Cardiac muscle cell (in vitro differentiated cells and primary cell): ENCODE results near the gene PTH2. TPM values are rescaled to one million over a fixed set of nuclear protein-coding genes. Genes with fewer than 3 reads are reported as not detected.

ENCODE experiments used
- DNase-seq, 2 donors: peaks; one replicate each; pipeline versions ENCODE4 v3.0.0 to v3.0.0-alpha.2; 2010 to 2017; ENCODE audit warnings: low read depth in 1 of 2, low spot score in 1 of 2
- H3K27ac ChIP-seq: fragments of 200-600 bp; sonication (generic); 2 replicates; pipeline ENCODE4 v1.5.1; 2016
- H3K27me3 ChIP-seq: fragments of 200-600 bp; sonication (generic); 2 replicates; pipeline ENCODE4 v1.6.0; 2016; ENCODE audit warnings: control low read depth
- H3K36me3 ChIP-seq: fragments of 200-600 bp; sonication (generic); 2 replicates; pipeline ENCODE4 v1.5.1; 2016; ENCODE audit warnings: control low read depth
- H3K4me1 ChIP-seq: fragments of 200-600 bp; sonication (generic); 2 replicates; pipeline ENCODE4 v1.8.1; 2017; ENCODE audit warnings: low read depth, mild to moderate bottlenecking, mixed run types
- H3K4me3 ChIP-seq: fragments of 200-600 bp; sonication (generic); 2 replicates; pipeline ENCODE4 v1.5.1; 2016; ENCODE audit warnings: mild to moderate bottlenecking
- H3K9me3 ChIP-seq: fragments of 200-600 bp; sonication (generic); 2 replicates; pipeline ENCODE4 v1.5.1; 2017; ENCODE audit warnings: low read depth, mild to moderate bottlenecking, control low read depth
- CTCF ChIP-seq: IDR thresholded peaks from 2 replicates; pipeline ENCODE4 v1.5.1; 2012; ENCODE audit warnings: low read depth, mild to moderate bottlenecking, low read length
- polyA plus RNA-seq: library from polyadenylated mRNA; unstranded; fragments of >200 nt; fragmentation: Nextera tagmentation; extraction: Ambion mirVana; gene quantifications from 2 replicates; pipeline ENCODE4 v1.2.1, GENCODE V29; 2016
- total RNA-seq: library from RNA; depleted of rRNA; stranded (reverse); fragments of >200 nt; gene quantifications from 2 replicates; pipeline ENCODE4 v1.2.3, GENCODE V29; 2016

The PTH2 gene
- total and polyA plus RNA-seq, 2 experiments from 2014 or later = 6.2 to 10.0 TPM

GRCh38 chr19:49453013-49453756 is 29.9 kb upstream of the PTH2 start, which contains the start of gene ALDH16A1:
ALDH16A1 (plus strand) TSS chr19:49453225; CDS start chr19:49453332, 107 bp downstream.
- Histone ChIP-seq H3K27me3 (no peaks in the 10 kb centered on the region), H3K27ac (peak within 1 kb of the TSS; percentile 97), H3K4me3 (peak within 1 kb of the TSS; percentile 76), H3K36me3 (no peaks in the 10 kb centered on the region), H3K4me1 (peaks cover 2% of the 10 kb centered on the region), H3K9me3 (no peaks in the 10 kb centered on the region)
- no peak for TF ChIP-seq CTCF
- peak; percentile 99 for DNase-seq

DNA sequence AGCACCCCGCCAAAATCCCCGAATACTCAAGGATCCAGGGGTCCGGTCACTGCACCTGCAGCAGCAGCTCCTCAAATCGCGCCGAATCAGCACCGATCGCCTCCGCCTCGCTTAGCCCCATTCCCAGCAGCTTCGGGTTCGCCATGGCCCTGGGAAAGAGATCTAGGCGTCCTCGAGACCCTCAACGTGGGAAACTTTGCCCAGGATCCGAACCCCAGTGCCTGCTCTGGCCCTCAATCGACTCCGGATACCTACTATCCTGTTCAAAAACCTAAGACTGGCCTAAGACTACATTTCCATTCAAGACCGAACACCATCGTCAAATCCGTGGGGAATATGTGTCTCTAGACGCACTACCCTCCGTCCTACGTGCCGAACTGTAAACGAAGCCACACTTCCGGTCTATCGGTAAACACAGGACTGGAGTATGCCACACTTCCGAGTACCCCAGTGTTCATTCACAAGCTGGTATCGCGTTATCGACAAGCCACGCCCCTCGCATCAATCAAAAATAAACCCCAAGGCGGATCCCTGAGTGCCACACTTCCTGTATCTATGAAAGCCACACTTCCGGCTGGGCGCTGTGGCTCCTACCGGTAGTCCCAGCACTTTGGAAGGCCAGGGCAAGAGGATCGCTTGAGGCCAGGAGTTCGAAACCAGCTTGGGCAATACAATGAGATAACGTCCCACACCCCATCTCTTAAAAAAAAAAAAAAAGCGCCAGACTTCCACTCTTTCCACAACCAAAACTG is 28.4 kb upstream of the PTH2 start, which contains the start of gene PIH1D1:
TSS of gene PIH1D1 (minus strand) at position 385 of the 752 bp plus-strand sequence. CDS start at position 145, 240 bp downstream.
- DNase-seq = peak; percentile 98 to 99
- Histone ChIP-seq H3K27ac (peak within 1 kb of the TSS; percentile 97), H3K4me1 (peaks cover 2% of the 10 kb centered on the region), H3K4me3 (peak within 1 kb of the TSS; percentile 82), H3K36me3 (no peaks in the 10 kb centered on the region), H3K27me3 (no peaks in the 10 kb centered on the region), H3K9me3 (no peaks in the 10 kb centered on the region)
- TF ChIP-seq CTCF = peak; percentile 24

DNA sequence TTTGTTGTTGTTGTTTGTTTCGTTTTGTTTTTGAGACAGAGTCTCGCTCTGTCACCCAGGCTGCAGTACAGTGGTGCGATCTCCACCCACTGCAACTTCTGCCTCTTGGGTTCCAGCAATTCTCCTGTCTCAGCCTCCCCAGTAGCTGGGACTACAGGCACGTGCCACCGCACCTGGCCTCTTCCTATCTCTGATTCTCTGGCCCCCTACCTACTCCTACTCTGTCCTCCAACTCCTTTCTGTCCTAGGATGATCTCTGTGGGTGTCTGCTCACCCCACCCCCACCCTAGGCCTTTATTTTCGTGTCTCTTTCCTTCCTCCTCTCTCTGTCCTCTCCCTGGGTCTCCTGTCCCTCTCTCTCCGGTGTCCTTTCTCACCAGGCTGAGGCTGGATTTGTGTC is 27.2 kb upstream of the PTH2 start:
- Histone ChIP-seq H3K9me3 (no peaks in the 10 kb centered on the region), H3K36me3 (no peaks in the 10 kb centered on the region), H3K27ac (no peak overlapping the region), H3K4me1 (peaks cover 2% of the 10 kb centered on the region), H3K27me3 (no peaks in the 10 kb centered on the region), H3K4me3 (peak overlapping the region; percentile 82)
- DNase-seq = no peak
- TF ChIP-seq CTCF = no peak

DNA sequence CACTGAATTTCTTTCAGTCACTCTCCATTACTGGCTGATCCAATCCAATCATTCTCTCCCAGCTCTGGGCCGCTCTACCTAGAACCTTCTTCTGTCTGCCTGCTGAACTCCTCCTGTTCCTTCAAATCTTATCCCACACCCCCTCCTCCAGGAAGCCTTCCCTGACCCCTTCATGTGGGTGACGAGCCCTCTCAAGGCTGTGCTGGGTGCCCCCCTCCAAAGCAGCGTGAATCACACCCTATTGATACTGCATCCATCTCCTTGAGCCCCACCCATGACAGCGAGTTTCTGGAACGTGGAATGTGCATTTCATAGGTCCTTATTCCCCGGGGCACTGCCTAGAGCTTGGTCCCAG is 25.2 kb upstream of the PTH2 start:
- DNase-seq = no peak
- no peaks in the 10 kb centered on the region for H3K36me3 ChIP-seq
- no peak overlapping the region for H3K27ac ChIP-seq
- no peak for TF ChIP-seq CTCF
- no peaks in the 10 kb centered on the region for H3K9me3 ChIP-seq
- H3K27me3 ChIP-seq = no peaks in the 10 kb centered on the region
- H3K4me3 ChIP-seq = no peak overlapping the region
- no peaks in the 10 kb centered on the region for H3K4me1 ChIP-seq

DNA sequence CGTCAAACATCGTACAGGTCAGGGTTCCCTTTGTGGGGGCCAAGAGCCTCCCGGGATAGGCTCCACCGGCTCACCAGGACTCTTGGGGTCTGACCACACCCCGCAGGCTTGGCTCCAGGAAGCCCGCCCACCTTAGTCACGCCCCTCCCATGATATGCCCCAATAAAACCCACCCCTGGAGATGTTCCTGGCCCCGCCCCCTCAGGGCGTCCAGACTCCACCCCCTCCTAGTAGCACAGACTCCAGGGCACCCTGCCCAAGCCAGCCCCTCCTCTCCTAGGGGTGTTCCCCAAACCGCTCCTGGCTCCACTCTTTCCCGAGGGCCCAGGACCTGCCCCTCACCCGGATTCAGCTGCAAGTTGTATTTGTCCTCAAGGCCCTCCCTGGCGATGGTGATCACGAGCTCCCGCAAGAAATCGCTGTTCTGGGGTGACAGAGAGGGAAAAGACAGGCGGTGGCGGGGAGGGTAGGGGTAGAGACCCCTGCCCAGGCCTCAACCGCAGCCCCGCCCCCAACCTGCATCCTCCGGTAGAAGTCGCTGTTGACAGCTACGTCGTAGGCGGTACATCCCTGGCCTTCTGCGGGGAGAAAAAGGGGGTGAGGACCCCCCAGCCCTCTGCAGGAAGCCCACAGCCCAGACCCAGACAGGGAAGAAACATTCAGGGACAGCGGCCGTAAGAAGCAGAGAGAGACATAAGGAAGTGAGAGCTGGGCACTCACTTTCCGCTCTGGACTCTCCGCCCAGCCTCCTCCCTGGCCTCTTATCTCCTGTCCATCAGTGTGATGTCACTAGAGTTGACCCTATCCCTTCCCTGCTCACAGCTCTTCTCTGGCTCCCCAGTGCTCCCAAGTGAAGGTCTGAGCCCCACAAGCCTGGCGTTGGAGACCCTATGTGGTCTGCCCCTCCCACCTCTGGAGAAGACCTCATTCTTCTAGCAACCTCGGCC is 24.5 kb upstream of the PTH2 start:
- no peak for TF ChIP-seq CTCF
- H3K4me3 ChIP-seq = no peak overlapping the region
- no peaks in the 10 kb centered on the region for H3K4me1 ChIP-seq
- H3K9me3 ChIP-seq = no peaks in the 10 kb centered on the region
- peak in 1 of 2 donors; percentile 42 for DNase-seq
- peak overlapping the region; percentile 46 for H3K27ac ChIP-seq
- no peaks in the 10 kb centered on the region for H3K27me3 ChIP-seq
- no peaks in the 10 kb centered on the region for H3K36me3 ChIP-seq
